ENCODE data around the gene GANC.

The GANC gene

GRCh38 chr15:42360535-42361112, 87.6 kb downstream of the GANC start:
- TF ChIP-seq FOXP2 (optimal IDR thresholded peaks at IDR 0.05; ENCODE audit: borderline replicate concordance, extremely low read depth, extremely low read length, insufficient read depth) (no peak), REST (IDR thresholded peaks at IDR 0.05; ENCODE audit: insufficient read depth in 1 of 2, low read depth in 2 of 2, low read length in 2 of 2) (no peak), TAF1 (IDR thresholded peaks at IDR 0.05; ENCODE audit: borderline replicate concordance, insufficient read depth, low read length) (no peak), POLR2AphosphoS5 (IDR thresholded peaks at IDR 0.05; ENCODE audit: low read depth, low read length) (no peak), SIN3A (IDR thresholded peaks at IDR 0.05; ENCODE audit: borderline replicate concordance, insufficient read depth, low read length) (no peak)

DNA sequence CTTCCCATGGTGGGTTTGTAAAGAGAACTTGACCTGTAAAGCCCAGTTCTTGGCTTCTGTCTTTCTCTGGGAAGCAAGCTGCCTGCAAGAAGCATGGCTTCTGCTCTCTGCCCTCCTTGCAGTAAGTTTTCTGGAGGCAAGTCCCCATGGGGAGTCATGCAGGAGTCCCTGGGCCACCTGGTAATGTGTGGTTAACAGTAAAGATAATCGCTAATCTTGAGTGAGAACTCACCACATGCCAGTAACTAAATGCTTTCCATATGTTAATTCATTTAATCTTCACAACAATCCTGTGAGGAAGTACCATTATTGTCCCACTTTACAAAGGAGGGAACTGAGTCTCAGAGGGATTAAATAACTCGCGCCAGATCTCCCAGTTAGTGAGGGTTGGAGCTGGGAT, 90.5 kb downstream of the GANC start:
- TF ChIP-seq TAF1 (IDR thresholded peaks at IDR 0.05; ENCODE audit: borderline replicate concordance, insufficient read depth, low read length) (no peak), REST (IDR thresholded peaks at IDR 0.05; ENCODE audit: insufficient read depth in 1 of 2, low read depth in 2 of 2, low read length in 2 of 2) (no peak), FOXP2 (optimal IDR thresholded peaks at IDR 0.05; ENCODE audit: borderline replicate concordance, extremely low read depth, extremely low read length, insufficient read depth) (no peak), POLR2AphosphoS5 (IDR thresholded peaks at IDR 0.05; ENCODE audit: low read depth, low read length) (no peak), SIN3A (IDR thresholded peaks at IDR 0.05; ENCODE audit: borderline replicate concordance, insufficient read depth, low read length) (no peak)

DNA sequence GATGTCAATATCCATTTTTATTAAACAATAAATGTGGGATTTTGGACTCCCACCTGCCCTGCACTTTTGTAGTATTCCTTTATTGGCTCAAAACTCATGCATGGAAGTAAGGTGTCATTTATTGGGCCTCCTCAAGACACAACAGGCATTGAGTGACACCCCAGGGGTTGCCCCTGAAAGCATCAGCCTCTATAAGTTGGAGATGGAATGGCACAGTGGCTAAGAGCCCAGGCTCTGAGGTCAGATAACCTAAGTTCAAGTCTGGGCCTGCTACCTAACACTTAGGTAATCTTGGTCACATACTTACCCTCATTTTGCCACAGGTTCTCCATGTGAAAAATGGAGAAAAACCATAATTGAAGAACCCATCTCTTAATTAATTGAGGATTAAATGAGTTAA, 90.9 kb downstream of the GANC start:
- TF ChIP-seq POLR2AphosphoS5 (IDR thresholded peaks at IDR 0.05; ENCODE audit: low read depth, low read length) (no peak), REST (IDR thresholded peaks at IDR 0.05; ENCODE audit: insufficient read depth in 1 of 2, low read depth in 2 of 2, low read length in 2 of 2) (no peak), FOXP2 (optimal IDR thresholded peaks at IDR 0.05; ENCODE audit: borderline replicate concordance, extremely low read depth, extremely low read length, insufficient read depth) (no peak), TAF1 (IDR thresholded peaks at IDR 0.05; ENCODE audit: borderline replicate concordance, insufficient read depth, low read length) (no peak), SIN3A (IDR thresholded peaks at IDR 0.05; ENCODE audit: borderline replicate concordance, insufficient read depth, low read length) (no peak)

DNA sequence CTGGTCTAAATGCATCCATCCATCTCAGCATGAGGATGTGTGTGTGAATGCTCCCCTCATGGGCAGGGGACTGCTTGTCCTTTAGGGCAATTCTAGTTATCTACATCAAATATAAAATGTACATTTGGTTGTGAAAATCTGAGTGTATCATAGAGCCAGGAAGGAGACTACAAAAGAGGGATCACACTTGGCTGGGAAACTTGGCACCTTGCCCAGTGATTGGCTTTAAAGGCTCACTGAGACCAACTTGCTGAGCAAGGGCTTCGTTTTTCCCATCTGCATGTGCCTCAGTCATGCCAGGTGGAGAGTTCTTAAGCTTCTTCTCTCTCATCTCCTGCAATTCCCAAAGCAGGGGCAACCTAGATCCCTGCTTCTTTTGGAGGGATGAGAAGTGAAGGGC, 91.5 kb downstream of the GANC start:
- no peak for TF ChIP-seq POLR2AphosphoS5 (IDR thresholded peaks at IDR 0.05; ENCODE audit: low read depth, low read length)
- no peak for TF ChIP-seq FOXP2 (optimal IDR thresholded peaks at IDR 0.05; ENCODE audit: borderline replicate concordance, extremely low read depth, extremely low read length, insufficient read depth)
- no peak for TF ChIP-seq SIN3A (IDR thresholded peaks at IDR 0.05; ENCODE audit: borderline replicate concordance, insufficient read depth, low read length)
- TF ChIP-seq TAF1 (IDR thresholded peaks at IDR 0.05; ENCODE audit: borderline replicate concordance, insufficient read depth, low read length) = no peak
- TF ChIP-seq REST (IDR thresholded peaks at IDR 0.05; ENCODE audit: insufficient read depth in 1 of 2, low read depth in 2 of 2, low read length in 2 of 2) = no peak
